ENCODE data around the gene KCNRG.
"Not testable (repeated sequence)": the region's sequence is repeated elsewhere in the genome, so short reads cannot be mapped to it uniquely, and the experiment has no call there.

KCNRG gene

DNA sequence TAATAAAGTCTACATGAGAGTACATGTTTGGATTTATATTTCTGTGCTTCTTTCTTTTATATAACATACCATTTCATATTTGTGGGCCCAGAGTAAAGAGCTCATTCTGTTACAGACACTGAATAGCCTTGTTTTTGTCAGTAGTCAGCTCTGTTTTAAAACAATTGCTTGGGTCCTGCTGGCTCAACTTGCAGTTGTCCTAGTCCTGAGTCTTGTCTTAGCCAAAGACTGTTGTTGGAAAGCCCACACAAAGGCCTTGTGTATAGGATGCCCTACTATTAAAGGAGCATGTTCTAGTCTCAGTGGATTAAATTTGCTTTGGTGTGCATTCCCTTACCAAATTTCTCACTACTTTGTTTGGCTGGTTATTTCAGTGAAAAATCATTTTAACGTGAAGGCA, 3.8 kb upstream of the KCNRG start:
- no peak for DNase-seq (ENCODE audit: low read depth in 2 of 2, low spot score in 1 of 2)

DNA sequence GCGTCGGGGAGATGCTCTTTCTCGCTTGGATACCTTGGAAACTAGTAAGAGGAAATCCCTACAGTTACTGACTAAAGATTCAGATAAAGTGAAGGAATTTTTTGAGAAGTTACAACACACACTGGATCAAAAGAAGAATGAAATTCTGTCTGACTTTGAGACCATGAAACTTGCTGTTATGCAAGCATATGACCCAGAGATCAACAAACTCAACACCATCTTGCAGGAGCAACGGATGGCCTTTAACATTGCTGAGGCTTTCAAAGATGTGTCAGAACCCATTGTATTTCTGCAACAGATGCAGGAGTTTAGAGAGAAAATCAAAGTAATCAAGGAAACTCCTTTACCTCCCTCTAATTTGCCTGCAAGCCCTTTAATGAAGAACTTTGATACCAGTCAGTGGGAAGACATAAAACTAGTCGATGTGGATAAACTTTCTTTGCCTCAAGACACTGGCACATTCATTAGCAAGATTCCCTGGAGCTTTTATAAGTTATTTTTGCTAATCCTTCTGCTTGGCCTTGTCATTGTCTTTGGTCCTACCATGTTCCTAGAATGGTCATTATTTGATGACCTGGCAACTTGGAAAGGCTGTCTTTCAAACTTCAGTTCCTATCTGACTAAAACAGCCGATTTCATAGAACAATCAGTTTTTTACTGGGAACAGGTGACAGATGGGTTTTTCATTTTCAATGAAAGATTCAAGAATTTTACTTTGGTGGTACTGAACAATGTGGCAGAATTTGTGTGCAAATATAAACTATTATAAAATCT, 2.7 kb upstream of the KCNRG start:
- no peak for DNase-seq (ENCODE audit: low read depth in 2 of 2, low spot score in 1 of 2)

DNA sequence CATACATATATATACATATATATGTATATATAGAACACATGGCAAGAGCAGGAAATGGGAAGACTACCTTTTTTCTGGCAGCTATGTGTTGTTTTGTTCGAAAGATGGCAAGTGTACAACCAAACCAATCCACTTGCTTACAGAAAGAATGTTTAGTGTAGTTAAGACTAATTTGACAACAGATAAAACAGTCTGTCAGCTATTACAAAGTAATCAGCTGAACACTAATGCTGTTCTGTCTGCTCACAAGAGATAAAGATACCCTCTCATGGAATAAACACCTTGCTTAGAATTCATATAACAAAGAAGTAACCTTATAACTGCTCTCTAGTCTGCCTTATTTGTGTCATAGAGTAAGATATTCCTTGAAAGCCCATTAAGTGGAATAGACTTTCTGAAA, 858 bp upstream of the KCNRG start:
- no peak for DNase-seq (ENCODE audit: low read depth in 2 of 2, low spot score in 1 of 2)

DNA sequence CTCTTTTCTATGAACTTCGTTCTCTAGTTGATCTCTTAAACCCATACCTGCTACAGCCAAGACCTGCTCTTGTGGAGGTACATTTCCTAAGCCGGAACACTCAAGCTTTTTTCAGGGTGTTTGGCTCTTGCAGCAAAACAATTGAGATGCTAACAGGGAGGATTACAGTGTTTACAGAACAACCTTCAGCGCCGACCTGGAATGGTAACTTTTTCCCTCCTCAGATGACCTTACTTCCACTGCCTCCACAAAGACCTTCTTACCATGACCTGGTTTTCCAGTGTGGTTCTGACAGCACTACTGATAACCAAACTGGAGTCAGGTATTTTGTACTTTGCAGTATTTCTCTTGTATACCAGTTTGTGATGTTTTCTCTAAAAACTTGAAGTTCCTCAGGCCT, 506 bp downstream of the KCNRG start:
- no peak for DNase-seq (ENCODE audit: low read depth in 2 of 2, low spot score in 1 of 2)

DNA sequence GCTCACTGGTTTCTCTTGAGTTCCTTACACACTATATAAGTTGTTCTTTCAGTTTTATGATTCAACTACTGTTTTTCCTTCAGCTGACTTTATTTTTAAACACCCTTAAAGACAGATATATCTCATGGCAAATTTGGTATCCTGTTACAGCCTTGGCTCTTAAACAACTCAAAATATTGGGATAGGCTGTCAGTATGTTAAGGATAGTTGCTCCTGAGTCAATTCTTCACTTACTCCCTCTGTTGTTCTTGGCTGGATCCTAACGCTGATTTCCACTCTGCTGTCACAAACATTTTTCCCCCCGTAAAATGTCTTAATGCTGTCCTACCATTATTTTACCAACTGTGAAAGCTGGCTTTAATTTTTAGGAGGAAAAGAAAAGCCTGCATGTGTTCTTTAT, 1.2 kb downstream of the KCNRG start:
- DNase-seq (ENCODE audit: low read depth in 2 of 2, low spot score in 1 of 2), result no peak

DNA sequence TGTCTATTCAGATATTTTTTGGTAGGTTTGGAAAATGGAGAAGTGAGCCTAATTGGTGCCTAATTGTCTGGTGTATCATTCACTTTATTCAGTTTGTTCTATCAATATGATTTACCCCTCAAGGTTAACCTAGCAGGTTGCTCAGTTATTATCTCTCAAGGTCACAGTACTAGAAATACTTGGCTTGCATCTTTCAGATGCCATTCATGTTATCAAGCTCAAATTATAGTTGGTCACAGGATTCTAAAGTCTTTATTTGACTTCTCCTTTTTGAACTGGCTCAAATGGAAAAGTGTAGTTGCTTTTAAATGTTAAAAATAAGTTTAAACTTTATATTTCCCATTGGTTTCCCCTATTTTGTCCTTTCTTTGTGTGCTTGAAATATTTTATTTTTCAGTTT, 2.6 kb downstream of the KCNRG start:
- no peak for DNase-seq (ENCODE audit: low read depth in 2 of 2, low spot score in 1 of 2)

DNA sequence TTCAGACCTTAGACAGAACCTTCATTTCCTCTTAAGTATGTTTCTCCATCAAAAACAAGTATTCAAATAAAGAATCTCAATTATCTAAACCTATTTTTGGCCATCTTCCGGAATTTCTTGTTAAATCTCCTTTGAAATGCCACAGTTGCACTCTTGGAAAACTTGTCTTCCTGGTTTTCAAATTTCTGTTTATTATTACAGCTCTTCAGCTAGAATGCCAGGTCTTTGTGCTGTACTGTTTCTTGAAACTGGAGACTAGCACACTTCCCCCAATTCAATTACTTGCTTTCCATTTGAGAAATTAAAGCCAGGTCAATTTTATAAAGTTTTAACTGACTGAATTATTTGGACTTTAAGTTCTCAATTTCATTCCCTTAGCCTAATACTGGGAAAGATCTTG, 10.2 kb downstream of the KCNRG start:
- no peak for DNase-seq (ENCODE audit: low read depth in 2 of 2, low spot score in 1 of 2)

DNA sequence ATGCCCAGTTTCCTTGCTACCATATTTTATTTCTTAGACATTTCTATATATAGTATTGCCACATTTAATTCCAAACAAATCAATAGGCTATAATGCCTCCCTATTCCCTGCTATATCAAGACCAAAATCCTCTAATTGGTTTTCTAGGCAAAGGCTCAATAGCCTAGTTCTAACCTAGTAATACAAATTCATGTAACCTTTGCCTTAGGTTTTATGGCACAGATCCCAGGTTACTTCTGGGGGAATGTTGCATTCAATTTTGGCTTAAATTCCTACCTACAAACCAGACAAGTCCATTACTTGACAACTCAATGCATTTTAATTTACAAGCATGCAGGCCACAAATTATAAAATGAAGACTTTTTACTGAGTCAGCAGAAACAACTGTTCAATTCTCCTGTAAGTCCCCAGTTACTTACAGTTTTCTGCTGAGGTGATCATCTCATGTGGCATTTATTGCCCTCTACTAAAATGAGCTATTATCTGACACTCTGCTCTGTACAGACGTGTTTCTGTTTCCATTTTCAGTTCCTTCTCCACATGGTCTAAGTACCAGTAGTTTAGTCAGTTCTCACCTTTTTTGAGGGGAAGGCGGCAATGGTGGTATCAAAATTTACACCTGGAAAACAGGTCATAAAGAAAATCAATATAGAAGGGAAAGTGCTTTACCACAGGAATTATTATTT, 11.7 kb downstream of the KCNRG start:
- no peak for DNase-seq (ENCODE audit: low read depth in 2 of 2, low spot score in 1 of 2)

DNA sequence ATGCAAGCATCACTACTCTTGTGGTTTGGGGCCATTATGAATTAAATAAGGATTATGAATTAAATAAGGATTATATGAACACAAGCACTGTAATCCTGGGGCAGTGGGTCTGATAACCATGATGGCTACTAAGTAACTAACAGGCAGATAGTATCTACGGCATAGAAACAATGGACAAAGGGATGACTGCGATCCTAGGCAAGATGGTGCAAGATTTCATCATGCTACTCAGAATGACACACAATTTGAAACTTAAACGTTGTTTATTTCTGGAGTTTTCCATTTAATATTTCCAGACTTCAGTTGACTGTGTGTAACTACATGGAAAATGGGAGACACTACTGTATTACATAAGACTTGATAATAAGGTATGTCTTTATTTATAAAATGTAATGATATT, 15.1 kb downstream of the KCNRG start:
- DNase-seq (ENCODE audit: low read depth in 2 of 2, low spot score in 1 of 2), result no peak

DNA sequence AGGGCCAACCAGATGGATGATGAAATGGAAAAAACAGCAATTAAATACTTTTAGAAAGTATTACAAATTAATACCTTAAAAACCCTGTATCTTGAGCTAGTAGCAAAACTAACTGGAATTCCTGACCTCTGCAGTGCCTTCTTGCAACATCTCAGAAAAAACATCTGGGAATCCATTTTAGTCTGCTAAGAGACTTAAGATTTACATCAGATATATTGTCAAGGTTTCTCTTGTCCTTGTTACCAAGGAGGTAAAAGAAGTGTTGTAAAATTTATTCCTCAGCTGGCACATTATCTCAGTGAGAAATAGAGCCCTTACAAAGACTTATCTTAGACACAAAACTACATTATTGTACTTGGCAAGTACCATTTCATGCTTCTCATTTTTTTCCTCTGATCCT, 18.5 kb downstream of the KCNRG start:
- no peak for DNase-seq (ENCODE audit: low read depth in 2 of 2, low spot score in 1 of 2)

DNA sequence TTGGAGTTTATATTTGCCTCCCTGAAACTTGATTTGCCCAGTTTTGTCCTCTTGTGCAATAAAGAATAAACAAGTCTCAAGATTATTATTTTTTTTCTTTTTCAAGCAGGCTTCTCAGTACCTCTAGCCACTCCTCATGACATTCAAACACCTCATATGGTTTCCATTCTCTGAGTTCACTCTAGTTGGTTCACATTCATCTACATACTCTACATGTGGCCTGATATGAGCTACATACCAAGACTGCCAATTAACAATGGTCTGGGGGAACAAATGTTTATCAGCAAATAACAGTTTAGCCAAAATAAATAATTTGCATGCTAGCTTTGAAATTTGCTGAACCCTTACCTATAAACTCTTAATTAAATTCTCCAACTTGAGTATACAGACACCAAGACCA, 22.5 kb downstream of the KCNRG start:
- no peak for DNase-seq (ENCODE audit: low read depth in 2 of 2, low spot score in 1 of 2)

DNA sequence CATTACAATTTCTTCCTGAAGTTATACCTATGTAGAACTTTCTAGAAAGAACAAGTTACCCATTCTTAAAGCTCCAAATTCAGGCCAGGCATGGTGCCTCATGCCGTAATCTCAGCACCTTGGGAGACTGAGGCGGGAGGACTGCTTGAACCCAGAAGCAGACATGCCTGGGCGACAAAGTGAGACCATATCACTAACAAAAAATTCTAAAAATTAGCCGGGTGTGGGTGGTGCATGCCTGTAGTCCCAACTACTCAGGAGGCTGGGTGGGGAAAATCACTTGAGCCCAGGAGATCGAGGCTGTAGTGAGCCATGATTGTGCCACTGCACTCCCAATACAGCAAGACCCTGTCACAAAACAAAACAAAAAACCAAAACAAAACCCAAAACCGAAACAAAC, 23.0 kb downstream of the KCNRG start:
- no peak for DNase-seq (ENCODE audit: low read depth in 2 of 2, low spot score in 1 of 2)

DNA sequence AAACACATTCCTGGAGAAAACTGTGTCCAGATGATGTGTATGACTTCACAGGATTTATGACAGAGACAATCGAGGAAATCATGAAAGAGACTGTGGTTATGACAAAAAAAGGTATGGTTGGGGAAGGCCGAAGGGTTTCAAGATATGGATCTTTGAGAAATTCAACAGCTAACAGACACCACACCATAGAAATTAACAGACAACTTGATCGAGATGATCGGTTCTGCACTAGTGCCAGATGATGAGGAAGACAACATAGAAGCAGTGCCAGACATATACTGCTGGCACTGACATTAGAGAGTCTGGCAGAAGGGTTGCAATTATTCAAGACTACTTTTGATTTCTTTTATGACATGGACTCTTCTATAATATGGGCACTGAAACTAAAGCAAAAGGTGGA, 37.2 kb downstream of the KCNRG start:
- no peak for DNase-seq (ENCODE audit: low read depth in 2 of 2, low spot score in 1 of 2)

DNA sequence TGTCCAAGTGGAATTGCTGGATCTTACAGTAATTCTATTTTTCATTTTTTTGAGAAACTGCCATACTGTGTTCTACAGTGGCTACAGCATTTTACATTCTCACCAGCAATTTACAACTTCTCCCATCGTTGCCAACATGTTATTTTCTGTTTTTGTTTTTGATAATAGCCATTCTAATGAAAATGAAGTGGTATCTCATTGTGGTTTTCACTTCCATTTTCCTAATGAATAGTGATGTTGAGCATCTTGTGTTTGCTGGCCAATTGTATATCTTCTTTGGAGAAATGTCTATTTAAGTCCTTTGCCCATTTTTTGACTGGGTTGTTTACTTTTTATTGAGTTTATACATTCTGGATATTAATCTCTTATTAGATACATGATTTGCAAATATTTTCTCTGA, 38.6 kb downstream of the KCNRG start:
- DNase-seq (ENCODE audit: low read depth in 2 of 2, low spot score in 1 of 2), result no peak

DNA sequence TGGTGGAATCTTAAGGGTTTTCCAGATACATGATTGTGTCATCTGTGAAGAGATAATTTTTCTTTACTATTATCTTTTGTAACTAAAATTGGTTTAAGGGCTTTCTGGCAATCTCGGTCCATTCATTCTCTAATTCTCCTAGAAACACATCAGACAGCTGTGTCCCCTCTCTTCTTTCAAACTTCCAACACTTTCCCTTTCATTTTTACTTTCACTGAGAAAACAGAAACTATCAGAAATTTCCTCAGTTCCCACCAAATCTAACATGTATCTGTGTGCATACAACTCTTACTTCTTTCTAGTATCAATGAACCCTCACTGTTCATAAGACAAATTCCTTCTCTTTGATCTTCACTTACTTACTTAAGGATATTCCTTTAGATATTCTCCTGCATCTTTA, 40.2 kb downstream of the KCNRG start:
- no peak for DNase-seq (ENCODE audit: low read depth in 2 of 2, low spot score in 1 of 2)

DNA sequence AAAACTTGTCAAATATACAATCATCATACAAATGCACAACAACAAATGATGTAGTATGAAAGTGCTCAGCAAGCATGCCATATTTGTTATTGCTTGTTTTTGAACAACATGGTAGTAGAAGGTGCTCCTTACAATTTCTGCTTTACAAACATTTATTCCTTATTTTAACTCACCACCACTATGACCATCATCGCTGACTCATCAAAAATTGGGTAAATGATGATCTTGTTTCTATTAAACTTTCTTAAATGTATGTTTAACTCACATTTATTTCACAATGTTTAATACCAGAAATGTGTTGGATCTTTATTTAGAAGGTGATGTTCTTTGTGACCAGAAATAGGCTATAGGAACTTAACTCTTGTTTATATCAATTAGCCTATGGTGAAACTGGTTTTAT, 45.5 kb downstream of the KCNRG start:
- DNase-seq (ENCODE audit: low read depth in 2 of 2, low spot score in 1 of 2), result no peak

DNA sequence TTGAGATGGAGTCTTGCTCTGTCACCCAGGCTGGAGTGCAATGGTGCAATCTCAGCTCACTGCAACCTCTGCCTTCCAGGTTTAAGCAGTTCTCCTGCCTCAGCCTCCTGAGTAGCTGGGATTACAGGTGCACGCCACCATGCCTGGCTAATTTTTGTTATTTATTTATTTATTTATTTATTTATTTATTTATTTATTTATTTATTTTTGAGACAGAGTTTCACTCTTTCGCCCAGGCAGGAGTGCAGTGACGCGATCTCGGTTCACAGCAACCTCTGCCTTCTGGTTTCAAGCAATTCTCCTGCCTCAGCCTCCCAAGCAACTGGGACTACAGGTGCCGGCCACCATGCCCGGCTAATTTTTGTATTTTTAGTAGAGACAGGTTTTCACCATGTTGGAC, 47.1 kb downstream of the KCNRG start:
- DNase-seq (ENCODE audit: low read depth in 2 of 2, low spot score in 1 of 2), result not testable (repeated sequence)

DNA sequence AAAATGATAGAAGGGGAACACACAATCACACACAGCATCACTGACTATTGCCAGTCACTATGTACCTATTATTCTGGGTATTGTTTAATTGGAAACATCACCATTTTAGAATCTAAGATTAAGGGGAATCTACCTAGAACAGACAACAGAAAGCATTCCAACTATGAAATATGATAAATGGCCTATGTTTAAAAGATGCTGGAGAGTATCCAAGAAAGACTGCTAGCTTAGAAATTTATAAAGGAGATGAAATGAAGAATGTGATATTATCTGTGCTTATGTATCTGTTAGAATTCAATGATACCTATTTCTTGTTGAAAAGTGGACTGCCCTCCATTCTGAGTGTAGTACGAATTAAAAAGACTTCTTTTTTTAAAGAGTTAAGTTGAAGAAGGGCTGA, 50.5 kb downstream of the KCNRG start:
- DNase-seq (ENCODE audit: low read depth in 2 of 2, low spot score in 1 of 2), result no peak

DNA sequence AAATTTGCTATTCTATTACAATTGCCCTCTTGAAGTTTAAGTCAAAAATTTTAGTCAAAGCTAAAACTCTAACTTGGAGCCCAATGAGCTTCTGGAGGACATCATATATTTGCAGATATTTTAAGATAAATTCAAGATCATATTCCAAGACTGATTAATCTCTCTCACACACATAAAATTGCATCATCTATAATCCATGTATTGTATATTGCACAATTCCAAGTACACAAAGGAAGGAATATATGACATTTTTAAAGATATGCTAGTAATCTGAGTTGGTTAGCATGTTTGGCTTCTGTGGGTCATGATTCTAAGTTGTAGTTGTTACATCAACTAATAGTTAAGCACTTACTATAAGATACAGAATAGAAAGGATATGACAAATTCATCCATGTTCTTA, 53.3 kb downstream of the KCNRG start:
- no peak for DNase-seq (ENCODE audit: low read depth in 2 of 2, low spot score in 1 of 2)

DNA sequence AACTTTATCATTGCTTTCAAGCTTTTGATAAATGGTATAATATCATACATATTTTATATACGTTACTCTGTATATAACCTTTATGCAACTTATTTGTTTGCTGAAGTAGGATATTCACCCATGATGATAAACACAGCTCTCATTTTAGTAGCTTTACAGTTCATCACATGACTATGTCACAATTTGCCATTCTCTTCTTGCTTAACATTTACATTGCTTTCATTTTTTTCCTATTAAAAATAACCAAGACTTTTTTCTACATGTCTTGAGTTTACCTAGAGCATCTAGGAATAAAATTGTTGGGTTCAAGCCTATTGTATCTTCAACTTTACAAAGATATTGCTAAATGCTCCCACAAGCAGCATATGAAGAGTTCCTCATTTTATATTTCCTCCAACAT, 54.0 kb downstream of the KCNRG start:
- DNase-seq (ENCODE audit: low read depth in 2 of 2, low spot score in 1 of 2), result no peak

DNA sequence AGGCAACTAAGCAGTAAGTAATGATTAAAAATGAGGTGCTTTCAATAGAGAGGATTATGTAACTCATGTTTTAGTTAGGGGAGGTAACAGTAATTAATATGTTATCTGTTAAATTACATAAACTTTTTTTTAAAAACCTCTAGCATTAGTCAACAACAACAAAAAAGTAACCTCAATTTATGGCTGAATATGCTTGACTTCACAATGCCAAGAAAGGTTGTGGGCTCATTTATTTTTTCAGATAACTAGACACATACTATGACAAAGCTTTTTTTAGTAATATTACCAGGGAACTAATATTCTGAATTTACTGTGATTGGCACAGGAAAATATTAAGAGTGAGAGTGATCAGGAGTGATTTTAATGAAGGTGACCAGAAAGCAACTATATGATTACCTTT, 54.9 kb downstream of the KCNRG start:
- DNase-seq (ENCODE audit: low read depth in 2 of 2, low spot score in 1 of 2), result no peak
